Keratinocyte (primary cell): ENCODE results near the gene PTPN23. TPM values are rescaled to one million over a fixed set of nuclear protein-coding genes. Genes with fewer than 3 reads are reported as not detected.

Experiments
- DNase-seq: peaks from one replicate; pipeline ENCODE4 v3.0.0-alpha.2; 2011; ENCODE audit warnings: low read depth, missing footprints, low spot score
- FAIRE-seq: peaks from 2 replicates; lab custom pipeline; 2011; peaks lifted over from hg19 to GRCh38; lab: Jason Lieb, UNC
- H2AFZ ChIP-seq: 2 replicates; pipeline ENCODE4 v1.6.0; 2012; ENCODE audit warnings: low read length, control low read depth, inconsistent platforms; ENCODE audit not compliant: control insufficient read depth
- H3K27ac ChIP-seq: 2 replicates; pipeline ENCODE4 v1.5.1; 2011; ENCODE audit warnings: low read length; ENCODE audit not compliant: control insufficient read depth, insufficient read depth
- H3K27me3 ChIP-seq: 3 replicates; pipeline ENCODE4 v1.6.0; 2011; ENCODE audit warnings: low read length; ENCODE audit not compliant: control insufficient read depth, insufficient read depth; ENCODE audit errors: extremely low read depth
- H3K36me3 ChIP-seq, 2 experiments: 2 replicates in 1 of 2; 3 replicates in 1 of 2; pipeline ENCODE4 v1.5.1; 2011; ENCODE audit warnings: low read length in 2 of 2, mild to moderate bottlenecking in 1 of 2; ENCODE audit not compliant: control insufficient read depth in 2 of 2, insufficient read depth in 2 of 2; ENCODE audit errors: extremely low read depth in 1 of 2
- H3K4me1 ChIP-seq: 3 replicates; pipeline ENCODE4 v1.5.1; 2011; ENCODE audit warnings: low read length; ENCODE audit not compliant: control insufficient read depth, insufficient read depth; ENCODE audit errors: extremely low read depth
- H3K4me2 ChIP-seq: 3 replicates; pipeline ENCODE4 v1.6.0; 2011; ENCODE audit warnings: low read depth, low read length; ENCODE audit not compliant: control insufficient read depth, insufficient read depth; ENCODE audit errors: extremely low read depth
- H3K4me3 ChIP-seq, 3 experiments: fragments of 200-600 bp in 1 of 3; sonication (generic) in 1 of 3; 2 replicates in 2 of 3; 3 replicates in 1 of 3; pipeline ENCODE4 v1.5.1; 2011 to 2016; ENCODE audit warnings: low read length in 3 of 3, mild to moderate bottlenecking in 3 of 3, control low read depth in 2 of 3, inconsistent platforms in 1 of 3, low read depth in 1 of 3, mixed read lengths in 1 of 3, mixed run types in 1 of 3, moderate library complexity in 1 of 3; ENCODE audit not compliant: control insufficient read depth in 2 of 3, insufficient read depth in 2 of 3; ENCODE audit errors: extremely low read depth in 1 of 3
- H3K79me2 ChIP-seq: 2 replicates; pipeline ENCODE4 v1.6.0; 2012; ENCODE audit warnings: low read length; ENCODE audit not compliant: control insufficient read depth, insufficient read depth
- H3K9ac ChIP-seq: 3 replicates; pipeline ENCODE4 v1.6.0; 2011; ENCODE audit warnings: low read length; ENCODE audit not compliant: control insufficient read depth, insufficient read depth; ENCODE audit errors: extremely low read depth
- H3K9me1 ChIP-seq: 3 replicates; pipeline ENCODE4 v1.6.0; 2011; ENCODE audit warnings: low read length; ENCODE audit not compliant: control insufficient read depth, insufficient read depth; ENCODE audit errors: extremely low read depth
- H3K9me3 ChIP-seq: 2 replicates; pipeline ENCODE4 v1.5.1; 2012; ENCODE audit warnings: low read depth, low read length; ENCODE audit not compliant: control insufficient read depth
- H4K20me1 ChIP-seq: 3 replicates; pipeline ENCODE4 v1.6.0; 2011; ENCODE audit warnings: low read length; ENCODE audit not compliant: control insufficient read depth, insufficient read depth; ENCODE audit errors: extremely low read depth
- EZH2 ChIP-seq: IDR thresholded peaks from one replicate; pipeline ENCODE4 v1.6.1; 2012; ENCODE audit warnings: inconsistent platforms, mild to moderate bottlenecking, low read length, moderate library complexity
- dilution Hi-C: fragments of 300-500 bp; cut with MboI; formaldehyde crosslinking; loops from one replicate; pipeline ENCODE4 v1.7.0; 2020; ENCODE audit warnings: low sequenced_read_pairs; ENCODE audit not compliant: extremely low pct_ligation_motif_present
- polyA plus RNA-seq, 5 experiments: library from polyadenylated mRNA; depleted of rRNA in 3 of 5; stranded (reverse) in 3 of 5; stranded (forward) in 1 of 5; unstranded in 1 of 5; fragments of >200 nt; gene quantifications; 1 replicate in 1 of 5; 2 replicates in 3 of 5; 3 replicates in 1 of 5; pipeline versions ENCODE4 v1.2.1 to v1.2.3, GENCODE V29; 2011 to 2012; ENCODE audit warnings: missing spikeins in 2 of 5, low read depth in 1 of 5, low replicate concordance in 1 of 5
- TF ChIP-seq, protein P1 (sequence below), 3 experiments: IDR thresholded peaks in 1 of 3; conservative IDR thresholded peaks in 1 of 3; optimal IDR thresholded peaks in 1 of 3; 2 replicates in 2 of 3; 3 replicates in 1 of 3; pipeline versions ENCODE3 to v1.5.1; 2011; ENCODE audit warnings: low read length in 3 of 3, mild to moderate bottlenecking in 3 of 3, moderate library complexity in 2 of 3, control low read depth in 1 of 3, inconsistent platforms in 1 of 3; ENCODE audit not compliant: insufficient read depth in 2 of 3; ENCODE audit errors: extremely low read depth in 1 of 3

Gene PTPN23
- polyA plus RNA-seq, 1 donor (not counting 4 experiments of a cell fraction or from before 2014, with no cell fraction given), result 1.3 TPM

DNA sequence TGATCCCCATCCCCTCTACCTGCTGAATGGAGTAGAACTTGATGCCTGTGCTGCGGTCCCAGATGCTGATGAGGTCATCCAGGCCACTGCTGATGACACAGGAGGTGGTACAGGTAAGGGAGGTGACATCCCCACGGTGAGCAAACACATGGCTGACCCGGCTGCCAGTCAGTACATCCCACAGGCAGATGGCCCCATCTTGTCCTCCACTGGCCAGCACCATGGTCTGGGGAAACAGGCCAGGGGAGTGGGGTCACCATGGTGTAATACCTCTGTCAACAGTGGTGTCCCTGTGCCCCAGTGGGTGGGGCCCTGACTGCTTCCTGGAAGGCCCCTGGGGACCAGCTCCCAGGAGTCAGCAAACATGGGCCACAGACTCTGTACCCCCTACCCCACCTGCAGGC lies 33.3 kb downstream of the PTPN23 start:
- no peak overlapping the region for H3K27ac ChIP-seq
- H3K9me3 ChIP-seq, result no peaks in the 10 kb centered on the region
- FAIRE-seq (no peak), DNase-seq (no peak)
- peaks cover 36 to 39% of the 10 kb centered on the region in 2 experiments for H3K36me3 ChIP-seq
- H4K20me1 ChIP-seq, result no peaks in the 10 kb centered on the region
- H3K9me1 ChIP-seq, result no peaks in the 10 kb centered on the region
- H3K27me3 ChIP-seq, result no peaks in the 10 kb centered on the region
- no peak overlapping the region for H3K9ac ChIP-seq
- no peak overlapping the region for H3K4me2 ChIP-seq
- no peaks in the 10 kb centered on the region for H3K4me1 ChIP-seq
- no peaks in the 10 kb centered on the region for H3K79me2 ChIP-seq
- dilution Hi-C loops, result no loop called here
- H3K4me3 ChIP-seq, result no peak overlapping the region
- no peak overlapping the region for H2AFZ ChIP-seq
- no peak for TF ChIP-seq EZH2
- TF ChIP-seq, protein P1, sequence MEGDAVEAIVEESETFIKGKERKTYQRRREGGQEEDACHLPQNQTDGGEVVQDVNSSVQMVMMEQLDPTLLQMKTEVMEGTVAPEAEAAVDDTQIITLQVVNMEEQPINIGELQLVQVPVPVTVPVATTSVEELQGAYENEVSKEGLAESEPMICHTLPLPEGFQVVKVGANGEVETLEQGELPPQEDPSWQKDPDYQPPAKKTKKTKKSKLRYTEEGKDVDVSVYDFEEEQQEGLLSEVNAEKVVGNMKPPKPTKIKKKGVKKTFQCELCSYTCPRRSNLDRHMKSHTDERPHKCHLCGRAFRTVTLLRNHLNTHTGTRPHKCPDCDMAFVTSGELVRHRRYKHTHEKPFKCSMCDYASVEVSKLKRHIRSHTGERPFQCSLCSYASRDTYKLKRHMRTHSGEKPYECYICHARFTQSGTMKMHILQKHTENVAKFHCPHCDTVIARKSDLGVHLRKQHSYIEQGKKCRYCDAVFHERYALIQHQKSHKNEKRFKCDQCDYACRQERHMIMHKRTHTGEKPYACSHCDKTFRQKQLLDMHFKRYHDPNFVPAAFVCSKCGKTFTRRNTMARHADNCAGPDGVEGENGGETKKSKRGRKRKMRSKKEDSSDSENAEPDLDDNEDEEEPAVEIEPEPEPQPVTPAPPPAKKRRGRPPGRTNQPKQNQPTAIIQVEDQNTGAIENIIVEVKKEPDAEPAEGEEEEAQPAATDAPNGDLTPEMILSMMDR (optimal IDR thresholded peaks at IDR 0.05 in 1 of 3, IDR thresholded peaks at IDR 0.05 in 1 of 3, conservative IDR thresholded peaks at IDR 0.05 in 1 of 3; ENCODE audit: extremely low read depth in 1 of 3, insufficient read depth in 2 of 3, low read length in 3 of 3), result no peak

DNA sequence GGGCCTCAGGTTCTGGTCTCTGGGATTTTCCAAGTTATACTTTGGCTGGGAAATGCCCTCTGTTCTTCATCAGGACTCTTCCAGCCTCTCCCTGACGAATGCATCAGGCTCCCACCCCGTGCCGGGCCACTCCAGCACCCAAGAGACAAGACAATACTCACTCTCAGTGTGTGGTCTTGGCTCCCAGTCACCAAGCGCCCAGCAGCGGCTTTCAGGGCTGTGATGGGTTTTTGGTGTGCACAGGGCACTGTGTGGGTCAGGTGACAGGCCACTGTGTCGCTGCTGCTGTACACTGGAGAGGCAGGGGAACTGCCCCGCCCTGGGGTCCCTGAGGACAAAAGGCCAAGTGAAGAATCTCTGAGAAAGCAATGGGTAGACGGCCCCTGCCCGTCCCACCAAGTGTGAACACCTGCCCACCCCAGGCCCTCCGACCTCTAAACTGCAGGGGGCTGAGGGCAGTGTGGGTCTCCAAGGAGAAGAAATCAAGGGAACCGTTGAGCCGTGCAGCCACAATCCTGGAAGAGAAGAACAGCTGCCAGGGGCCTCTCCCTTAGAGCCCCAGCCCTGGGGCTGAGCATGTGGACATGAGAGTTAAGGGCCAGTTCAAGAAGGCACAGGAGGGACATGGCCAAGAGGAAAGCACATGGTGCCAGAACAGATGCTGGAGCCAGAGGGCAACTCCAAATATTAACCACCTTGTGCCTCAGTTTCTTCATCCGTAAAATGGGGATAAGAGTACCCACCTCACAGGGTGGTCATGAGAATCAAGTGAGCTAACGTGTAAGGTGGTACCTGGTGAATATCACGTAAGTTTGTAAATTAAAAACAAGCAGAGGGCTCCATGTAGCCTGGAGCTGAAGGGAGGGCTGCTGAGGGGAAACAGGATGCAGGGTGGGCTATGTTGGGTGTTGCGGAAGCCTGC lies 34.1 kb downstream of the PTPN23 start:
- H3K4me1 ChIP-seq, result no peaks in the 10 kb centered on the region
- H3K4me3 ChIP-seq, result no peak overlapping the region
- H3K9me3 ChIP-seq, result no peaks in the 10 kb centered on the region
- DNase-seq (no peak), FAIRE-seq (no peak)
- dilution Hi-C loops, result no loop called here
- H3K9ac ChIP-seq, result no peak overlapping the region
- H3K79me2 ChIP-seq, result no peaks in the 10 kb centered on the region
- H4K20me1 ChIP-seq, result no peaks in the 10 kb centered on the region
- no peaks in the 10 kb centered on the region for H3K9me1 ChIP-seq
- H3K27me3 ChIP-seq, result no peaks in the 10 kb centered on the region
- no peak overlapping the region for H3K27ac ChIP-seq
- H2AFZ ChIP-seq, result no peak overlapping the region
- no peak for TF ChIP-seq EZH2
- TF ChIP-seq, protein P1 (optimal IDR thresholded peaks at IDR 0.05 in 1 of 3, IDR thresholded peaks at IDR 0.05 in 1 of 3, conservative IDR thresholded peaks at IDR 0.05 in 1 of 3; ENCODE audit: extremely low read depth in 1 of 3, insufficient read depth in 2 of 3, low read length in 3 of 3), result no peak
- H3K4me2 ChIP-seq, result no peak overlapping the region
- H3K36me3 ChIP-seq, result peaks cover 37 to 39% of the 10 kb centered on the region in 2 experiments
